ENCODE results near the gene KLHL12. TPM values are rescaled to one million over a fixed set of nuclear protein-coding genes. Genes with fewer than 3 reads are reported as not detected.

KLHL12 gene
- total RNA-seq, 1 experiment from 2014 or later: 35.4 TPM

DNA sequence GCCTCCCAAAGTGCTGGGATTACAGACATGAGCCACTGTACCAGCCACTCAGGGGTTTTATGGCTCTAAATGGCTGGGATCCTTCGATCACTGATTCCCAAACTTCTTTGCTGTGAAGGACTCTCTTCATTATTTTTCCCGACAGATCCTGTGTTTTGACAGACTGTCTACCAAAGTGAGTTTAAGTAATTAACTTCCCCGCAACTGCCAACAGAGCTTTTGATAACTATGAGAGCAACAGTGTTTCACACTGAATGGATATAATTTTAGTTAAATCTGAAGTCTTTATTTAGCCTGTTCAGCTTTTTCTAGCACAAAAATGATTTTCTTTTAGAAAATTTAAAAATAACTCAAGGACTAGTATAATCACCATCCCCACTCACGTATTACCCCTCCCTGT, 25.5 kb downstream of the KLHL12 start:
- CTCF ChIA-PET: no interaction called here
- H3K27me3 Mint-ChIP-seq (ENCODE audit: unreplicated experiment): no peaks in the 10 kb centered on the region
- H3K4me3 Mint-ChIP-seq (ENCODE audit: low read depth, unreplicated experiment): no peak overlapping the region
- peaks cover 18% of the 10 kb centered on the region for H3K36me3 Mint-ChIP-seq (ENCODE audit: insufficient read depth, unreplicated experiment)
- DNase-seq: no peak
- intact Hi-C loops (cut with micrococcal nuclease; ENCODE audit: unreplicated experiment): no loop called here
- no peak overlapping the region for H3K27ac Mint-ChIP-seq (ENCODE audit: unreplicated experiment)
- no peaks in the 10 kb centered on the region for H3K4me1 Mint-ChIP-seq (ENCODE audit: low read depth, unreplicated experiment)
- no TSS peak for BruUV-seq (replicated peaks)
- TF ChIP-seq, protein P1, sequence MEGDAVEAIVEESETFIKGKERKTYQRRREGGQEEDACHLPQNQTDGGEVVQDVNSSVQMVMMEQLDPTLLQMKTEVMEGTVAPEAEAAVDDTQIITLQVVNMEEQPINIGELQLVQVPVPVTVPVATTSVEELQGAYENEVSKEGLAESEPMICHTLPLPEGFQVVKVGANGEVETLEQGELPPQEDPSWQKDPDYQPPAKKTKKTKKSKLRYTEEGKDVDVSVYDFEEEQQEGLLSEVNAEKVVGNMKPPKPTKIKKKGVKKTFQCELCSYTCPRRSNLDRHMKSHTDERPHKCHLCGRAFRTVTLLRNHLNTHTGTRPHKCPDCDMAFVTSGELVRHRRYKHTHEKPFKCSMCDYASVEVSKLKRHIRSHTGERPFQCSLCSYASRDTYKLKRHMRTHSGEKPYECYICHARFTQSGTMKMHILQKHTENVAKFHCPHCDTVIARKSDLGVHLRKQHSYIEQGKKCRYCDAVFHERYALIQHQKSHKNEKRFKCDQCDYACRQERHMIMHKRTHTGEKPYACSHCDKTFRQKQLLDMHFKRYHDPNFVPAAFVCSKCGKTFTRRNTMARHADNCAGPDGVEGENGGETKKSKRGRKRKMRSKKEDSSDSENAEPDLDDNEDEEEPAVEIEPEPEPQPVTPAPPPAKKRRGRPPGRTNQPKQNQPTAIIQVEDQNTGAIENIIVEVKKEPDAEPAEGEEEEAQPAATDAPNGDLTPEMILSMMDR (IDR thresholded peaks at IDR 0.05; ENCODE audit: unreplicated experiment): no peak
- H3K9me3 Mint-ChIP-seq (ENCODE audit: low read depth, unreplicated experiment): no peaks in the 10 kb centered on the region

DNA sequence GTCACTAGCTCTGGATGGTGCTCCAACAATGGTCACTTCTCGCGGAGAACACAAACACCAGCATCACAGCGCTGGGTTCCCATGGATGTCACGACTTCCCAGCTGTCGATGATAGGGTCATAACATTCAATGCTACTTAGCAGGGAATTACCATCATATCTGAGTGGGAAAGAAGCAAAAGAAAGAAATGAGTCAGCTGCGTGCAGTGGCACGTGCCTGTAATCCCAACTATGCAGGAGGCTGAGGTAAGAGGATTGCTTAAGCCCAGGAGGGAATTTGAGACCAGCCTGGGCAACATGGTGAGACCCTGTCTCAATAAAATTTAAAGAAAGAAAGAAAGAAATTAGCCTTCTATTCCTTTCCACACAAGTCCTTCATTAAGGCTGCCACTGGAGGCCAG, 34.5 kb downstream of the KLHL12 start:
- H3K27ac Mint-ChIP-seq (ENCODE audit: unreplicated experiment): no peak overlapping the region
- intact Hi-C loops (cut with micrococcal nuclease; ENCODE audit: unreplicated experiment): no loop called here
- H3K4me1 Mint-ChIP-seq (ENCODE audit: low read depth, unreplicated experiment): peaks cover 15% of the 10 kb centered on the region
- DNase-seq: no peak
- no peaks in the 10 kb centered on the region for H3K27me3 Mint-ChIP-seq (ENCODE audit: unreplicated experiment)
- no peak overlapping the region for H3K4me3 Mint-ChIP-seq (ENCODE audit: low read depth, unreplicated experiment)
- no TSS peak for BruUV-seq (replicated peaks)
- CTCF ChIA-PET: no interaction called here
- TF ChIP-seq, protein P1 (IDR thresholded peaks at IDR 0.05; ENCODE audit: unreplicated experiment): no peak
- H3K36me3 Mint-ChIP-seq (ENCODE audit: insufficient read depth, unreplicated experiment): peaks cover 44% of the 10 kb centered on the region
- no peaks in the 10 kb centered on the region for H3K9me3 Mint-ChIP-seq (ENCODE audit: low read depth, unreplicated experiment)

DNA sequence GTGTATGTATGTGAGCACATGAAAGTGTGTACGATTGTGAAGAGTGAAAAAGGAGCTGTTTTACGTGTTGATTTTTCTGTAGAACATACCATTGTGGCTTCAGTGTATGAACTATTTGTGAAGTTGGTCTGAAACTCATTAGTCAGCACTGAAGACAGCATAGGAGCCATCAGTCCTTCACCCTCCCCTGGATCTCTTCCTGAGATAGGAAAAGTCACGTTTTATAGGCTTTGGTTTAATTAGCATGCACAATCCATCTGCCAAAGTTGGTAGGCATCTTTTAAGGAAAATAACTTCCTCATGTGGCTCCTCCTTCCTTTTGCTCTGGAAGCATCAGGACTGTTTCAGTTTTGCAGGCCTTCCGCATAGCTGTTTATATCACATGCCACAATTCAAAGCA, 36.6 kb downstream of the KLHL12 start:
- no TSS peak for BruUV-seq (replicated peaks)
- H3K27ac Mint-ChIP-seq (ENCODE audit: unreplicated experiment): no peak overlapping the region
- no peak overlapping the region for H3K4me3 Mint-ChIP-seq (ENCODE audit: low read depth, unreplicated experiment)
- no peaks in the 10 kb centered on the region for H3K9me3 Mint-ChIP-seq (ENCODE audit: low read depth, unreplicated experiment)
- H3K27me3 Mint-ChIP-seq (ENCODE audit: unreplicated experiment): no peaks in the 10 kb centered on the region
- peaks cover 17% of the 10 kb centered on the region for H3K4me1 Mint-ChIP-seq (ENCODE audit: low read depth, unreplicated experiment)
- intact Hi-C loops (cut with micrococcal nuclease; ENCODE audit: unreplicated experiment): no loop called here
- DNase-seq: no peak
- peaks cover 39% of the 10 kb centered on the region for H3K36me3 Mint-ChIP-seq (ENCODE audit: insufficient read depth, unreplicated experiment)
- TF ChIP-seq, protein P1 (IDR thresholded peaks at IDR 0.05; ENCODE audit: unreplicated experiment): no peak
- CTCF ChIA-PET: interaction anchor here (0.6 to 0.9 kb wide), 2 partner anchors 37 to 117 kb away, joined by 3 to 5 read pairs; partner anchors contain the start of genes KLHL12 and TMEM183A

DNA sequence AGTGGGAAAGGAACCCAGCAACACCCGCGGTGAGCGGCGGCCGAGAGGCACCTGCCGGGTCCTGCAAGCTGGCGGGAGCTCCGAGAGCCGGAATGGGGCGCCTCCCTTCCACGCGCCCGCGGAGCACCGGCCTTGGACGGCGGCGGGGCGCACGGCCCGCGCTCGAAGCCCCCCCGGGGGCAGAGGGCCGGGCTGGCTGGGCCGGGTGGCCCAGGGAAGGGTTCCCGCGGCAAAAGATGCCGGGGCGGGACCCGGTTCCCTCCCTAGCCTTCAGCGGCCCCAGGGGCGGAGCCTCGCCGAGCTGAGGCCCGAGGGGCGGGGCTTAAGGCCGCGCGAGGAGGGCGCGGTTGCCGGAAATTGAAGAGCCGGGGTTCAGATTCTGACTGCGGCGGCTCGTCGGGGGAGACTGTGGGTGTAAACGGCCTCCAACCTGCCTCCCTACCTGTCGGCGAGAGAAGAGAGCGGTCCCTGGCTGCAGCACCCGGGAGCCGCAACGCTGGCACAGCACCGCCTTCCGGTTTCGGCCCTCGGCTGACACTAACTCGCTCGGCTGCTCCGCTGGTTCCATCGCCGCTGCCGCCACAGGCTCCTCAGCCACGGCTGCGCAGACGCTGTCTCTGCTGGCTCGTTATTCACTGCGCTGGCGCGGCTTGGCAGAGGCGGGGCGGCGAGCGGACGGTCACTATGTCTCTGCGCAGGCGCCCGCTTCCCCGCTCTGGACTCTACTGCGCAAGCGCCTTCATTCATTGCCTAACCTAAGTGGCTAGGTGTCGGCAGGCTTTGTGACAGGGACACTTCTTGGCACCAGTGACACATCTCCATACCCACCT, 38.3 kb downstream of the KLHL12 start, which contains the start of gene RABIF:
Gene RABIF (minus strand): TSS at position 619 of the 830 bp plus-strand sequence. CDS start 51 bp downstream, at position 568.
- BruUV-seq (replicated peaks): TSS peak; percentile 70
- H3K9me3 Mint-ChIP-seq (ENCODE audit: low read depth, unreplicated experiment): no peaks in the 10 kb centered on the region
- CTCF ChIA-PET: interaction anchor here (0.8 kb wide), 2 partner anchors 28 to 35 kb away, joined by 9 read pairs; no protein-coding TSS in a partner anchor
- peaks cover 30% of the 10 kb centered on the region for H3K36me3 Mint-ChIP-seq (ENCODE audit: insufficient read depth, unreplicated experiment)
- H3K27ac Mint-ChIP-seq (ENCODE audit: unreplicated experiment): peak within 1 kb of the TSS; percentile 97
- intact Hi-C loops (cut with micrococcal nuclease; ENCODE audit: unreplicated experiment): loop anchor here (2.0 kb wide), 1 partner anchor 78 kb away; the partner anchor contains the start of gene PCAT6
- TF ChIP-seq, protein P1 (IDR thresholded peaks at IDR 0.05; ENCODE audit: unreplicated experiment): no peak
- no peaks in the 10 kb centered on the region for H3K27me3 Mint-ChIP-seq (ENCODE audit: unreplicated experiment)
- H3K4me1 Mint-ChIP-seq (ENCODE audit: low read depth, unreplicated experiment): peaks cover 17% of the 10 kb centered on the region
- H3K4me3 Mint-ChIP-seq (ENCODE audit: low read depth, unreplicated experiment): peak within 1 kb of the TSS; percentile 92
- DNase-seq: peak; percentile 97

Data from Calu3 (cell line).